MM.1S (cell line): Measurements from ENCODE around the gene MTCH1.

ENCODE experiments used
- DNase-seq: peaks from one replicate; pipeline ENCODE4 v3.0.0-alpha.2; 2015
- H2AFZ ChIP-seq: fragments of 300-600 bp; sonication (generic); 2 replicates; pipeline ENCODE4 v1.6.0; 2016; ENCODE audit warnings: antibody characterized with exemption, low read length
- H3F3A ChIP-seq: fragments of 300-600 bp; sonication (generic); 2 replicates; pipeline ENCODE4 v1.6.1; 2016; ENCODE audit warnings: mild to moderate bottlenecking, antibody characterized with exemption, low read length, moderate library complexity, mixed read lengths; ENCODE audit not compliant: insufficient read depth
- H3K27ac ChIP-seq: fragments of 300-600 bp; sonication (generic); 2 replicates; pipeline ENCODE4 v1.5.1; 2016; ENCODE audit warnings: mild to moderate bottlenecking, low read length
- H3K27me3 ChIP-seq: fragments of 300-600 bp; sonication (generic); replicated peaks from 2 replicates; pipeline ENCODE4 v1.6.0; 2016; ENCODE audit warnings: low read length; ENCODE audit not compliant: insufficient read depth
- H3K36me3 ChIP-seq: fragments of 300-600 bp; sonication (generic); replicated peaks from 2 replicates; pipeline ENCODE4 v1.6.1; 2016; ENCODE audit warnings: mild to moderate bottlenecking, low read length, mixed read lengths; ENCODE audit not compliant: insufficient read depth
- H3K4me1 ChIP-seq: fragments of 300-600 bp; sonication (generic); 2 replicates; pipeline ENCODE4 v1.6.1; 2016; ENCODE audit warnings: low read length, mixed read lengths
- H3K4me2 ChIP-seq: fragments of 300-600 bp; sonication (generic); 2 replicates; pipeline ENCODE4 v1.6.0; 2016; ENCODE audit warnings: low read depth, low read length
- H3K4me3 ChIP-seq: fragments of 300-600 bp; sonication (generic); 2 replicates; pipeline ENCODE4 v1.5.1; 2016; ENCODE audit warnings: low read length, mixed read lengths
- H3K79me2 ChIP-seq: fragments of 300-600 bp; sonication (generic); 2 replicates; pipeline ENCODE4 v1.6.1; 2016; ENCODE audit warnings: mixed run types, low read length, mixed read lengths
- H3K9ac ChIP-seq: fragments of 300-600 bp; sonication (generic); 2 replicates; pipeline ENCODE4 v1.6.1; 2016; ENCODE audit warnings: low read length, mixed read lengths
- H3K9me2 ChIP-seq: fragments of 300-600 bp; sonication (generic); replicated peaks from 2 replicates; pipeline ENCODE4 v1.6.1; 2016; ENCODE audit warnings: mild to moderate bottlenecking, low read length, mixed read lengths; ENCODE audit not compliant: insufficient read depth
- H3K9me3 ChIP-seq: fragments of 300-600 bp; sonication (generic); replicated peaks from 2 replicates; pipeline ENCODE4 v1.6.1; 2016; ENCODE audit warnings: mild to moderate bottlenecking, low read length, mixed read lengths; ENCODE audit not compliant: insufficient read depth
- H4K20me1 ChIP-seq: fragments of 300-600 bp; sonication (generic); 2 replicates; pipeline ENCODE4 v1.6.1; 2016; ENCODE audit warnings: mild to moderate bottlenecking, low read length, moderate library complexity, mixed read lengths; ENCODE audit not compliant: insufficient read depth
- CTCF ChIP-seq: fragments of 300-600 bp; sonication (generic); IDR thresholded peaks from 2 replicates; pipeline ENCODE4 v1.5.1; 2016; ENCODE audit warnings: antibody characterized with exemption, low read length, mixed read lengths
- EZH2 ChIP-seq: fragments of 300-600 bp; sonication (generic); optimal IDR thresholded peaks from 2 replicates; pipeline ENCODE3; 2017; ENCODE audit warnings: low read depth, mild to moderate bottlenecking, antibody characterized with exemption, low read length, mixed read lengths
- EZH2phosphoT487 ChIP-seq: fragments of 300-600 bp; sonication (generic); IDR thresholded peaks from 2 replicates; pipeline ENCODE4 v1.6.1; 2018; ENCODE audit warnings: antibody characterized with exemption, low read length

The MTCH1 gene

DNA sequence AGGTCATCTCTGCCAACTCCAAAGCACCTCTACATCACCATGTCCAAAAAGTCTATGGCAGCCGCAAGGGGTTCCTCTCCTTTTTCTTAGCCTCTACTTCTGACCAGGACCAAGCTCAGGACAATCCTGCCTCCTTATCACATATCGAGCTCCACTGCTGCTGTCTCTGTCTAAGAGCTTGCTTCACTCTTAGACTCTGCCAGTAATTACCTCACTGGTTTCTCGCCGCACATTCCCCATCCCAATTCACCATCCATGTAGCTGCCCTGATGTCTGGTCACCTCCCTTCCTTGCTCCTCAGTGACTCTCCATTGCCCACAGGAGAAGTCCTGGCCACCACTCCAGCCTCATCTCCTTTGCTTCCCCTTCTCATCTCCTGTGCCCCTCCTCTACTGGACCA is 55.5 kb downstream of the MTCH1 start:
- H3K4me3 ChIP-seq = no peak overlapping the region
- H3K9ac ChIP-seq = no peak overlapping the region
- H2AFZ ChIP-seq = no peak overlapping the region
- H3K9me3 ChIP-seq = no peaks in the 10 kb centered on the region
- H3K27ac ChIP-seq = no peak overlapping the region
- no peak overlapping the region for H3K4me2 ChIP-seq
- H3K27me3 ChIP-seq = no peaks in the 10 kb centered on the region
- no peak for DNase-seq
- no peaks in the 10 kb centered on the region for H4K20me1 ChIP-seq
- H3K36me3 ChIP-seq = no peaks in the 10 kb centered on the region
- H3K79me2 ChIP-seq = no peaks in the 10 kb centered on the region
- H3F3A ChIP-seq = no peaks in the 10 kb centered on the region
- H3K4me1 ChIP-seq = no peaks in the 10 kb centered on the region
- H3K9me2 ChIP-seq = no peaks in the 10 kb centered on the region
- no peak for TF ChIP-seq EZH2
- TF ChIP-seq CTCF = no peak
- no peak for TF ChIP-seq EZH2phosphoT487

GRCh38 chr6:36929607-36930006 is 56.4 kb downstream of the MTCH1 start:
- Histone ChIP-seq H3K79me2 (no peaks in the 10 kb centered on the region), H3K9me3 (no peaks in the 10 kb centered on the region), H3K4me1 (no peaks in the 10 kb centered on the region), H3K27ac (no peak overlapping the region), H3K9ac (no peak overlapping the region), H4K20me1 (no peaks in the 10 kb centered on the region), H3K9me2 (no peaks in the 10 kb centered on the region), H2AFZ (no peak overlapping the region), H3K4me2 (no peak overlapping the region), H3F3A (no peaks in the 10 kb centered on the region), H3K27me3 (no peaks in the 10 kb centered on the region), H3K36me3 (no peaks in the 10 kb centered on the region), H3K4me3 (no peak overlapping the region)
- TF ChIP-seq EZH2phosphoT487 = no peak
- TF ChIP-seq CTCF = no peak
- TF ChIP-seq EZH2 = no peak
- no peak for DNase-seq

DNA sequence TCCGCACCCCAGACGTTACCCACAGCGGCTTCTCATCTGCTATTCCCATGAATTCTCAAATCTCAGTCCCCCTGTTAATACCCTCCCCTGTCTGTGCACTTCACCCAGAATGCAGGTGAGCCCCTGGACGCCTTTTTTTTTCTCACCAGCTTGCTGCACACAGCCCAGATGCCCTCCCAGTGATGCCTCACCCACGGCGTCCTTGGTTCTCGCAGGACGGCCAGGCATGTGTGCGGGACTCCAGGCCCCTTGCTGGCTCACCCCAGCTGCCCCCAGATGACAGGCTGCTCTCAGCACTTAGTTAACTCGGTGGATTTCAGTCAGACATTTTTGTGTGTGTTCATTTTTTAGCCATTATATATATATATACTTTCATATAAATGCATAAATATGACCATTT is 56.8 kb downstream of the MTCH1 start:
- Histone ChIP-seq H3K9me3 (no peaks in the 10 kb centered on the region), H3K9ac (no peak overlapping the region), H2AFZ (no peak overlapping the region), H3K4me1 (no peaks in the 10 kb centered on the region), H3K9me2 (no peaks in the 10 kb centered on the region), H3K27ac (no peak overlapping the region), H3K36me3 (no peaks in the 10 kb centered on the region), H3F3A (no peaks in the 10 kb centered on the region), H4K20me1 (no peaks in the 10 kb centered on the region), H3K27me3 (no peaks in the 10 kb centered on the region), H3K4me2 (no peak overlapping the region), H3K79me2 (no peaks in the 10 kb centered on the region), H3K4me3 (no peak overlapping the region)
- TF ChIP-seq EZH2 (no peak), CTCF (no peak), EZH2phosphoT487 (no peak)
- DNase-seq = no peak

- Histone ChIP-seq H3K4me3 (no peak overlapping the region), H3K9me2 (no peaks in the 10 kb centered on the region), H3K4me1 (no peaks in the 10 kb centered on the region), H3K27me3 (no peaks in the 10 kb centered on the region), H4K20me1 (no peaks in the 10 kb centered on the region), H3K9ac (no peak overlapping the region), H2AFZ (no peak overlapping the region), H3K4me2 (no peak overlapping the region), H3K27ac (no peak overlapping the region), H3K79me2 (no peaks in the 10 kb centered on the region), H3K9me3 (no peaks in the 10 kb centered on the region), H3F3A (no peaks in the 10 kb centered on the region), H3K36me3 (no peaks in the 10 kb centered on the region)
- no peak for DNase-seq
- TF ChIP-seq EZH2phosphoT487 (no peak), CTCF (no peak), EZH2 (no peak)
Observed at GRCh38 chr6:36928547-36928918, 57.5 kb downstream of the MTCH1 start.
